ENCODE measurements around the gene EVX2. TPM values are rescaled to one million over a fixed set of nuclear protein-coding genes. Genes with fewer than 3 reads are reported as not detected.

EVX2 gene
- total RNA-seq, 6 experiments from 2014 or later: not detected

DNA sequence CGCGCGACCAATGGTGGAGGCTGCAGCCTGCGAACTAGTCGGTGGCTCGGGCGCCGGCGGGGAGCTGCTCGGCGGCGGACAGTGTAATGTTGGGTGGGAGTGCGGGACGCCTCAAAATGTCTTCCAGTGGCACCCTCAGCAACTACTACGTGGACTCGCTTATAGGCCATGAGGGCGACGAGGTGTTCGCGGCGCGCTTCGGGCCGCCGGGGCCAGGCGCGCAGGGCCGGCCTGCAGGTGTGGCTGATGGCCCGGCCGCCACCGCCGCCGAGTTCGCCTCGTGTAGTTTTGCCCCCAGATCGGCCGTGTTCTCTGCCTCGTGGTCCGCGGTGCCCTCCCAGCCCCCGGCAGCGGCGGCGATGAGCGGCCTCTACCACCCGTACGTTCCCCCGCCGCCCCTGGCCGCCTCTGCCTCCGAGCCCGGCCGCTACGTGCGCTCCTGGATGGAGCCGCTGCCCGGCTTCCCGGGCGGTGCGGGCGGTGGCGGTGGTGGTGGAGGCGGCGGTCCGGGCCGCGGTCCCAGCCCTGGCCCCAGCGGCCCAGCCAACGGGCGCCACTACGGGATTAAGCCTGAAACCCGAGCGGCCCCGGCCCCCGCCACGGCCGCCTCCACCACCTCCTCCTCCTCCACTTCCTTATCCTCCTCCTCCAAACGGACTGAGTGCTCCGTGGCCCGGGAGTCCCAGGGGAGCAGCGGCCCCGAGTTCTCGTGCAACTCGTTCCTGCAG is 39.1 kb upstream of the EVX2 start, which contains the start of gene HOXD9:
Gene HOXD9, plus strand, starts transcription at position 37 of the 728 bp plus-strand sequence. Its CDS starts 50 bp downstream, at position 87.
- ATAC-seq (peak in 3 of 4 donors; percentile 9 to 25 (median 16)), DNase-seq (no peak)
- H3K9me3 ChIP-seq: no peaks in the 10 kb centered on the region
- intact Hi-C loops (cut with DNase I): loop anchor here (5.0 to 10.0 kb wide), 3 partner anchors 519 to 712 kb away; no protein-coding TSS in a partner anchor
- peaks cover 38 to 74% of the 10 kb centered on the region in 2 donors for H3K27me3 ChIP-seq
- no peaks in the 10 kb centered on the region for H3K36me3 ChIP-seq
- 14% methylated on average over 28 of the region's 84 CpGs for WGBS (ENCODE audit: insufficient coverage, low coverage, low lambda C conversion rate, missing lambda C conversion rate)
- peak within 1 kb of the TSS in 1 of 3 donors; percentile 14 for H3K4me3 ChIP-seq
- no peak for TF ChIP-seq CTCF (IDR thresholded peaks at IDR 0.05)
- H3K4me1 ChIP-seq: peaks cover 0 to 8% (median 0%) of the 10 kb centered on the region in 4 donors
- H3K27ac ChIP-seq: no peak within 1 kb of the TSS

DNA sequence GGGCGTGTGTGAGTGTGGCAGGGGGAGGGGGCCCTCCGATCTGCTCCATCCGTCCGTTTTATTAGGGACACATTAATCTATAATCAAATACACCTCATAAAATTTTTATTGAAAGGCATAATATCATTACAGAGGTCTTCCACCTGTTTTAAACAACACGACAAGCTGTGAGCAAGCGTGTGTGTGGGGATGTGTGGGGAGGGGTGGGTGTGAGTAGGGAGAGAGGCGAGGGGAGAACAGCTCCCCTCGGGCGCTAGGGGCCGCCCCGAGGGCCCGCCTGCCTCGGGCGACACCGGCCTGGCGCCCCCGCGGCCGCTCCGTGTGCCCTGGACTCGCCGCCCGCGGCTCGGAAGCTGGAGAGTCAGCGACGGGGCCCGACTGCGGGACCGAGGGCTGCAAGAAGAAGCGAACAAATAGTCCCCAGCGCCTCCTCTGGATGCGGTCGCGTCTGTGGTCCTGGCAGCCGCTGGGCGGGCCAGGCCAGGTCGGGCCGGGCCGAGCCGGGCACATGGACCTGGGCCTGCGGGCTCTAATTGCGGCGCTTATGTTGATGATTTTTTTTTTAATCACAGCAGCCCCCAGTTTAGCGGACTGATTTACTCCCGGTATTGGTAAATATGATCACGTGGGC is 38.4 kb upstream of the EVX2 start:
- peak in 1 of 4 donors; percentile 7 for ATAC-seq
- H3K4me3 ChIP-seq: peak overlapping the region in 1 of 3 donors; percentile 14
- no peaks in the 10 kb centered on the region for H3K36me3 ChIP-seq
- no peak overlapping the region for H3K27ac ChIP-seq
- H3K4me1 ChIP-seq: peaks cover 0 to 8% (median 0%) of the 10 kb centered on the region in 4 donors
- H3K27me3 ChIP-seq: peaks cover 42 to 77% of the 10 kb centered on the region in 2 donors
- 11% methylated on average over 9 of the region's 47 CpGs for WGBS (ENCODE audit: insufficient coverage, low coverage, low lambda C conversion rate, missing lambda C conversion rate)
- intact Hi-C loops (cut with DNase I): loop anchor here (5.0 to 10.0 kb wide), 3 partner anchors 520 to 713 kb away; no protein-coding TSS in a partner anchor
- no peak for TF ChIP-seq CTCF (IDR thresholded peaks at IDR 0.05)
- TF ChIP-seq POLR2A (IDR thresholded peaks at IDR 0.05): no peak
- H3K9me3 ChIP-seq: no peaks in the 10 kb centered on the region
- DNase-seq: no peak

DNA sequence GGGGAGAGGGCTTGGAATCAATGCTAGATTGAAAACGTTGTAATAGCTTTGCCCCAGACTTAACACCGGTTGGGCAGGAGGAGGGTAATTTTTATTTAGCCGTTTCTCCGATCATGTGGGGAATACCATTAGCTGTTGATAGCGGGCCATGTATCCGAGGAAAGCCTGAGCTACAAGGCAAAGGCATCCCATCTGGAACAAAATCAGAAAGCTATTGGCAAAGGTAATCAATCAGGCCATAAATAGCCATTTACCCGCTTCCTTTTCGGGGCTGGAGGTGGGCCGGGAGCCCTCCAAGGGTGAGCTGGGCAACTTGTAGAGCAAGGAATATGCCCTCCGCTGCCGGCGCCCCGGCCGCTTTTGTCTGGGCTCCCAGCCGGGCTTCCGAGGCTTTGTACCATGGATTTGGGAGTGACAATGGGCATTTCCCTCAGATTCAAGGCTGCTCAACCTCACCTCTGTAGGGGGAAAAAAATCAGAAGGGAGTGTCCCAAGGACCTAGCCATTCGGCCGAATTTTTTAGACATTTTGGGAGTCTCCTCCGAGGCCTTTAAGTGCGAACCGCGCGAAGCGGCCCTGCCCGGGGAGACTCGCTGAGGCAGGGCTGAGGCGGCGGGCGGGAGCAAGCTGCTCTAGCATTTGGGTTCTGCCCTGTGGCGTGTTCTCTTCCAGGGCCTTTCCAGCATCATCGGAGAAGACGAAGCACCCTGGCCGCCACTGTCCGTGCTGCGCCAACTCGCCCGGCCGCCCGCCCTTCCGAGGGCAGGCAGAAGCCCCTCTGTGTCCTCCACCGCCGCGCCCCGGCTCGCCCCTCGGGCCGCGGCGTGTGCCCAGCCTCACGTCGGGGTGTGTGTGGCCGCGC is 37.7 kb upstream of the EVX2 start:
- intact Hi-C loops (cut with DNase I): loop anchor here (5.0 to 10.0 kb wide), 3 partner anchors 521 to 713 kb away; no protein-coding TSS in a partner anchor
- WGBS (ENCODE audit: insufficient coverage, low coverage, low lambda C conversion rate, missing lambda C conversion rate): 8% methylated on average over 17 of the region's 53 CpGs

More for the DNA sequence above, 37.7 kb upstream of the EVX2 start:
- H3K4me1 ChIP-seq: peaks cover 0 to 8% (median 0%) of the 10 kb centered on the region in 4 donors
- H3K27me3 ChIP-seq: peaks cover 41 to 82% of the 10 kb centered on the region in 2 donors
- ATAC-seq: no peak
- H3K4me3 ChIP-seq: no peak overlapping the region
- H3K27ac ChIP-seq: no peak overlapping the region
- TF ChIP-seq CTCF (IDR thresholded peaks at IDR 0.05) (no peak), POLR2A (IDR thresholded peaks at IDR 0.05) (no peak)
- no peak for DNase-seq
- H3K9me3 ChIP-seq: no peaks in the 10 kb centered on the region
- H3K36me3 ChIP-seq: no peaks in the 10 kb centered on the region
